HG03064 (cell line): ENCODE data around the gene CBFA2T2.
"Not testable (repeated sequence)": the region's sequence is repeated elsewhere in the genome, so short reads cannot be mapped to it uniquely, and the experiment has no call there.

Source experiments
- ATAC-seq: cut with Tn5 transposase; IDR thresholded peaks from one replicate; pipeline ENCODE4 v1.9.1; 2021; ENCODE audit warnings: low read depth; ENCODE audit not compliant: unreplicated experiment

CBFA2T2 gene

DNA sequence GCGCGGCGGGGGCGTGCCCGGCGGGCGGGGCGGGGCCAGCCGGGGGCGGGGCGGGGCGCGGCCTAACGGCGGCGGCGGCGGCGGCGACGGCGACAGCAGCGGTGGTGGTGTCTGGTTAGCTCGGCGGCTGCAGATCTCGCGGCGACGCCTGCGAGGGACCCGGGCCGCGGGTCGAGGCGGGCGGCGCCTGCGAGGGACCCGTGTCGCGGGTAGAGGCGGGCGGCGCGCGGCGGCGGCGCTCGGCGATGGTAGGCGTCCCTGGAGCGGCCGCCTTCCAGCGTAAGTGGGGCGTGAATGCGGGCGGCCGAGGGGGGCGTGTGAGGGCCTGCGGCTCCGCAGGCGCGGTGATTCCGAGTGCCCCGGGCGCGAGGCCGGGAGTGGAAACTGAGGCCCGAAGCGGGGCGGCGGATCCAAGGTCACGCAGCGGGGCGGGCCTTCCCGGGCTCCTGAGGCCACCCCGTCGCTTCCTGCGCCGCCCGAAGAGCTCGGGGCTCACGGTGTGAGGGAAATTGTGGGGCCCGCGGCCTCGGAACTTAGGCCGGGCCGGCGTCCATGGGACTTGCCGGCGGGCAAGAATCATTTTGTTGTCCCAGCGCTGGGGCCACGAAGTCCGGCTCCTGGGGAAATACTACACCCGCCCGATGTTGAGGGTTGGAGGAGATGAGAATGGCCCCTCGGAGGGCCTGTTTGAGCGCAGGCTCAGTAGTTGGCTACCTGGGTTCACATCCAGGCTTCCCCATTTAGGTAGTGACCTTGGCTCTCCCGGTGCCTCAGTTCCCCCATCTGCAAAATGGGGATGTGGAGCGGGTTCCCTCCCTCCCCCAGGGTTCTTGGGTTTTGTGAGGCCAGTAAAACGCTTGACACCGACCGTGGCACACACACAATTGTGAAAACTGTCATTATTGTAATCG is at the start of gene CBFA2T2:
Gene CBFA2T2, plus strand, starts transcription at position 74 of the 911 bp plus-strand sequence. Its CDS starts 172 bp downstream, at position 246.
- ATAC-seq: peak; percentile 32

DNA sequence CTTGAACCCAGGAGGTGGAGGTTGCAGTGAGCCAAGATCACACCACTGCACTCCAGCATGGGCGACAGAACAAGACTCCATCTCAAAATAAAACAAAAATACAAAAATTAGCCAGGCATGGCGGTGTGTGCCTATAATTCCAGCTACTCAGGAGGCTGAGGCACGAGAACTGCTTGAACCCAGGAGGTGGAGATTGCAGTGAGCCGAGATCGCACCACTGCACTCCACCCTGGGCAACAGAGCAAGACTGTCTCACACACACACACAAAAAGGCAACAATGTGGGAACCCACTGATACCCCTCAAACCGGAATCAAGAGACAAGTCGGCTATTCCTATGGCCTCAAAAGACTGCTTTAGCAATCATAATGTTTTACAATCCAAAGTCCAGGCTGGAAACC is 49.3 kb upstream of the CBFA2T2 start:
- ATAC-seq: not testable (repeated sequence)

DNA sequence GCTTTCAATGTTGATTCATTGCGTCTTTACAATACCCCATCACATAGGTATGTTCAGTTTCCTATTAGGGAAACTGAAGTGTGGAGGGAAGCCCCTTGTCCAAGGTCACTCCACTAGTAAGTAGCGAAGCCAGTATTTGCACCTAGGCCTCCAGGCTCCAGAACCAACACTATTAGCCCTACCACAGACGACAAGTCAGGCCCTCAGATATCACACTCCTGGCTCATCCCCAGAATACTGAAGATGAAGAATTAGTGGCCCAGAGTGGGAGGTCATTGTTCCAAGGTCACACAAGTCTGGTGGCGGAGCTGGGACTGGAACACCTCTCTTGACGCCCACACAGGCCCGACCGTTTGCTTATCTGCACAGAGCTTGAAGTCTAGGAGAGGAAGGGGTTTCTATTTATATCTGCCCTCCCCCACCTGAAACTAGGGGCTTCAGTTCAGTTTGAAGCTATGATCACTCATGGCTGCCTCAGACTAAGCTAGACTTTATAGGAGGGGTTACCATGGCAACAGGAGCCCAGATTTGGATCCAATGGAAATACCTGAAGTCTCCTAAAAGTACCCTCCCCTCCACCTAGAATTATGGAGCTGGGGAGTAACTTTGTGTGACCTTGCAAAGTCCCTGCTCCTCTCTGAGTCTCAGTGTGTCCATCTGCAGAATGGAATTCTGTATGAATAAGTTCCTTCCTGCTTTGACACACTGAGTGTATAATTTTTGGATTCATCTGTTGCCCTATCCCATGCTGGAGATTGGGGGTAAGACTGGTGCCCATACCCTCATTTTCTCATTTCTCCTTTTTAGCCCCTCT is 48.5 kb upstream of the CBFA2T2 start:
- ATAC-seq: no peak

DNA sequence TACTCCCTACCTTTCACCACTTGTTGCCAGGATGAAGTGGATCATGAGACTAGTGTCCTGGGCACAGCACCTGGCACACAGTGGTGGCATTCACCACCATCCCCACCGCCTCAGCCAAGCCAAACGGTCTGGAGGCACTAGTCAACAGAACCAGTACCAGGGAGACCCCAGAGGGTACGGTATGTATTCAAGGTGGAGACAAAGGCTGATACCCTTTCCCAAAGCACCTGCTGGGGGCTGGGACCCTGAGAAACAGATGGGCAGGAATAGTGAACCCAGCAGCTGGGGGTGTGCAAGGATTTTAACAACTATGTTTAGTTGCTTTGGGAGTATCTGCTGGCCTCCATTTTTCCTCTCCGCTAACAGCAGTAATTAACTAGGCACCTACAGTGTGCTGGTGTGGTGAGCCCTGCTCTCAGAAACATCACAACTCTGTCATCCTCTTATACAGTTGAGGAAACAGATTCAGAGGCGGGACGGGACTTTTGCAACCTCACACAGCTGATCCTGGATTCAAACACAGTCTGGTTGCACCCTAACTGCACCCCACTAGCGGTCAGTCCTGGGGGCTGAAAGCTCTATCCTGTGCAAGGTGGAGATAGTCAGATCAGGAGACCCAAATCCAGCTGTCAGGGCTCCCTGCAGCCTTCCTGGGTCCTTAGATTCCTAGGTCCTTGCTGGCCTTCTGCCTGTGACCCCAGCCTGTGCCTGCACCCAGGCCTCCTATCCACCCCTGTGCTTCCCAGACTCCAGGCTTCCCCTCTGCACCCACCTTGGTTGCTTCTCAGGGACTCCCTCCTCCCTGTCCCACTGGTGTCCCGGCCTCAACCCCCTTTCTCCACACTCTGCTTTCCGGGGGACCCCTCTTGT is 47.5 kb upstream of the CBFA2T2 start:
- no peak for ATAC-seq

DNA sequence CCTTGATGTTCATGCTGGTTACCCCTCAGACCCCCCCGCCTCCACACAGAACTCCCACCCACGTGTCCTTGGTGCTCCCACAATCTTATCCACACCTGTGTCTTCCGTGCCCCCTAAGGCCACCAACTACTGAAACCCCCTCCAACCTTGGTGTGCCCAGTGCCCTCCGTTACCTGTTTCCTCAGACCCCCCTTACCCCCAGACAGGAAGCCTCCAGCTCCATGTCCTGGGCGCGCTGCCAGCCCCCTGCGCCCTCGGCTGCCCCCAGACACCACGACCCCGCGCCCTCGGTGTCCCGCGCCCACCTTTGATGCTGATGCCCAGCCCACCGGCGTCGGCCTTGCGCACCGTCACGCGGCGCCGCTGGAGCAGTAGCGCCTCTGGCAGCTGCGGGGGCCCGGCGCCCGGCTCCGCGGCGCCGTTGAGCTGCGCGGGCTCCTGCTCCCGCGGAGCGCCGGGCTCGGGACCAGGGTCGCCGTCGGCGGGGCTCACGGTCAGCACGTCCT is 46.8 kb upstream of the CBFA2T2 start:
- no peak for ATAC-seq

DNA sequence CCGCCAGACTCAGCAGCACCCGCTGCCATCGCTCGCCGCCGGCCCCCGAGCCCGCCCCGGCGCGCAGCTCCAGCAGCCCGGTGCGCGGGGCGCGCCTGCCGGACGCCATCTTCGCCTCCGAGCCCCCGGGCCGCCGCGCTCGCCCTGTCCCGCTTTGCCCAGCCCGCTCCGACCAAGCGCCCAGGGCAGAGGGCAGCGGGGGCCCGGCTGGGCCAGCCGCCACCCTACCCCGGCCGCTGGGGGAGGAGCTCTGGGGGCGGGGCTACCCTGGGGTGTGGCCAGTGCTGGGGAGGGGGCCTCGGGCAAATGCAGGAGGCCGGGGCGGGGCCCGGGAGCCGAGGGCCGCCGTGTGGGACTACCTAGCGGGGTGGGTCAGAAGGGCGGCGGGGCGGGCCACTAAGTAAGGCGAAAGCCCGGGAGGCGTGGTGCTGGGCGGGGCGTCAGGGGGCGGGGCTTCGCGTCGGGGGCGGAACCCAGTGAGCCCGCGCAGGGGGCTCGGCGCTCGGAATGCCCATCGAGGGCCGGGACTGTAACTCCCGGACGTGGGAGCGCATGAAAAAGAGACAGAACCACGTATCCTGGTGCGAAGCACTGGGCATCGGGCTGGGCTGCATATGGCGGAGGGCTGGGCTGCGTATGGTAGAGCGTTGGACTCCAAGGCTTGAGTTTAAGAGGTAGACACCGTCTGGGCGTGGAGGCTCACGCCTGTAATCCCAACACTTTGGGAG is 46.2 kb upstream of the CBFA2T2 start, which contains the start of gene SNTA1:
Gene SNTA1, minus strand, starts transcription at position 252 of the 728 bp plus-strand sequence. Its CDS starts 143 bp downstream, at position 109.
- no peak for ATAC-seq

DNA sequence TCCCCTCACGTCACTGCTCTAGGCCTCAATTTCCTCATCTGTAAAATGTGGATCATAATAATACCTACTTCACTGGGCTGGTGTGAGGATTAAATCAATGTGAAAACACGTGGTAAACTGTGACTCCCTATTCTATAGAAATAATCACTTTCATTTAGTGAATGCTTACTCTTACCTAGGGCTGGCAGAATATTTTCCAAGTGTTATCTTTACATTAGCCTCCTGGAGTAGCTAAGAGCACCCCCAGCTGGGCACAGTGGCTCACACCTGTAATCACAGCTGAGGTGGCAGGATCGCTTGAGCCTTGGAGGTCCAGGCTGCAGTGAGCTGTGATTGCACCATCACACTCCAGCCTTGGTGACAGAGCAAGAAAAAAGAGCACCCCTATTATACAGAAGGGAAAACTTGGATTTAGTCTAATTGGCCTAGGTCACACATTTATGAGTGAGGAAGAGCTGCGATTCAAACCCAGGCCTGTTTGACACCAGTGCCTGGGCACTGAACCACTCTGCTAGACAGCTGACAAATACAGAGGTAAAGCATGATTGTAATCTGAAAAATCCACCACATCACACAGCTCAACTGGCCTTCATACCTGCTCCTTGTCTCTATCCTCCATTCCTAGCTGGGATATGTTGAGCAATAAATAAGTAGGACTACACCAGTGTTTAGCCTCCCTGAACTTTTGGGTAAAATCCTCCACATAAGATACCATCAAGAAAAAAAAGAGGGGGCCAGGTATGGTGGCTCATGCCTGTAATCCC is 44.9 kb upstream of the CBFA2T2 start:
- no peak for ATAC-seq

DNA sequence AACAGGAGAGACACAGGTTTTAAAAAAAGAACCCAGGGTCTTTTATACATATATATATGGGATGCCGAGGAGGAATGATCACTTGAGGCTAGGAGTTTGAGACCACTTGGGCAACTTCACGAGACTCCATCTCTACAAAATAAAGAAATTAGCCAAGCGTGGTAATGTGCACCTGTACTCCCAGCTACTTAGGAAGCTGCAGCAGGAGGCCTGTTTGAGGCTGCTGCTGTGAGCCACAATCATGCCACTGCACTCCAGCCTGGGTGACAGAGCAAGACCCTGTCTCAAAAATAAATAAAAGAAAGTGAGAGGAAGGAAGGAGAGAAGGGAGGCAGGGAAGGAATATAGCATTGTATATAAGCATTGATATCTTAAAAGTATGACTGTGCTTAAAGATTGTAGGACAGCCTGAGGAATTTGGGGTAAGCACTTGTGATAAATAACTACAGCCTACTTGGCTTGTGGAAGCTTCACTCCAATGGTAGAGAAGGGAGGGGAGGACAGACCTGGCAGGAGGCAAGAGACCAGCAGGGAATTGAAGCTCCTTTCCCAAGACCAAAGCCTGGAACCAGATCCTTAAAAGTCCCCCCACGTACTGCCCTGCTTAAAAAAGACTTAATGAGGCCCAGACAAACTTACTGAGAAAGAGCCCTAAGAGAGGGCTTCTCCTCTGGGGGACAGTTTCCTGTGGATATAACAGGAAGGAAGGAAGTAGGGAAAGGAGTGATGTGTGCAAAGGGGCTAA is 43.8 kb upstream of the CBFA2T2 start:
- ATAC-seq: no peak

DNA sequence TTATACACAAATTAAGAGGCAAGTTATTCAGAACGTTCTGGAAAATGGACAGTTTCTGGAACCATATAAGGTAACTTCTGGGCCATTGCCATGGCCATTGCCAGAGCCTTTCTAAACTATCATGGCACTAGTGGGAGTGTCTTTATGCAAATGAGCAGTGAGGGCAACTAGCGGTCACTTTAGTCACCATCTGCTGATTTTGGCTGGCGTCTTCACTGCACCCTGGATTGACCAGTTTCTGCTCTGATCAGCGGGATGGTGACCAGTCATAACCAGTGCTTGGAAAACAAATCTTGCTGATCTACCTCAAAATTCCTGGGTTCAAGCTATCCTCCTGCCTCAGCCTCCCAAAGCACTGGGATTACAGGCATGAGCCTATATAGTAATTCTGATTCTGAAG is 39.0 kb upstream of the CBFA2T2 start:
- no peak for ATAC-seq

DNA sequence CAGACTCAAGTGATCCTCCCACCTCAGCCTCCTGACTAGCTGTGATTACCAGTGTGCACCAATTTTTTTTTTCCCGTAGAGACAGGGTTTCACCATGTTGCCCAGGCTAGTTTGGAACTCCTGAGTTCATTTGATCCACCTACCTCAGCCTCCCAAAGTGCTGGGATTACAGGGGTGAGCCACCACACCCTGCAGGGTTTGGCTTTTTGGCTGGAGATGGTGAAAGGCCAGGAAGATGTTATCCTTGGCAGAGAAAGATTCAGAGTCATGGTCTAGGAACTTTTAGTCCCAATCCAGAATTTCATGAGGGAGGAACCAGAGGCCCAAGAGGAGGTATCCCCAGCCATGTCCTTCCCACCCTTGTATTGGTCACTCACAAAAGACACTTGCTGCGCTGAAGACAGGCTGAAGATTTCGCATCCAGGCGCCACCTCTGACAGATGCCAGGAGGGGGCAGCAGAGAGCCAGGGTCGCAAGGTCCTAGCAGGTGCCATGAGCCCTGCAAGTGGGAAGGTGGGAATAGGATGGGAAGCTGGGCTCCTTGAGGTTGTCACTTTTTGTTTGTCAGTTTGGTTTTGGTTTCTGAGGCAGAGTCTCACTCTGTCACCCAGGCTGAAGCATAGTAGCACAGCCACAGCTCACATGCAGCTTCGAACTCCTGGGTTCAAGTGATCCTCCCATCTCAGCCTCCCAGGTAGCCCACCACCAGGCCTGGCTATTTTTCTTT is 32.8 kb upstream of the CBFA2T2 start:
- not testable (repeated sequence) for ATAC-seq

DNA sequence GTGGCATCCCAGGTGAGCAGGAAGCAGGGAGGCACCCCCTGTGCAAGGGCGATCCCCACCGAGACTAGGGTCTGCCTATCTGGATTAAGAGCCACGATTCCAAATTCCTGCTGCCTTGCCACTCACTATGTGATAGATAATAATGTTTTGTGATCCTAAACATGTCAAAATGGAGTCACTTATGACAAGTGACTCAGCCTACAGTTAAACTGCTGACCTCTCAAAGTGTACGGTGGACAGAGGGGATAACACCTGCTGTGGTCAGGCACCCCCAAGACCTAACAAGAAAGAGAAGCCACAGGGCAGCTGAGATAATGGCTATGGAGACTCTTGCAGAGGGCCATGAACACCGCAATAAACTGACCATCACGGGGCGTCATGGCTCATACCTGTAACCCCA is 30.3 kb upstream of the CBFA2T2 start:
- ATAC-seq: no peak

DNA sequence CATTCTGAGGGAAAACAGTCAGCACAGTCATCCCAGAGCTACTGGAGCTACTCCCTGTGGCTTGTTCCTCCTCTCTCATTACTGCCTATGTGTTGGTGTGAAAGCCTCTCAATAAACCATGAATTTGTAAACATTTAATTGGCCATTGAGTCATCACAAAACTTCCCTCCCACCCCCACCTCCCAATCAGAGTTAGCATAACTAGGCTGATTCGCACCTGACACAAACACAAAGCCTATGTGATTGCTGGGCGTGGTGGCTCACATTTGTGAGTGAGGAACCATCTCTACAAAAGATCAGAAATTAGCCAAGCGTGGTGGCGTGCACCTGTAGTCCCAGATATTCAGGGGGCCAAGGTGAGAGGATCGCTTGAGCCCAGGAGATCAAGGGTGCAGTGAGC is 29.2 kb upstream of the CBFA2T2 start:
- ATAC-seq: no peak

DNA sequence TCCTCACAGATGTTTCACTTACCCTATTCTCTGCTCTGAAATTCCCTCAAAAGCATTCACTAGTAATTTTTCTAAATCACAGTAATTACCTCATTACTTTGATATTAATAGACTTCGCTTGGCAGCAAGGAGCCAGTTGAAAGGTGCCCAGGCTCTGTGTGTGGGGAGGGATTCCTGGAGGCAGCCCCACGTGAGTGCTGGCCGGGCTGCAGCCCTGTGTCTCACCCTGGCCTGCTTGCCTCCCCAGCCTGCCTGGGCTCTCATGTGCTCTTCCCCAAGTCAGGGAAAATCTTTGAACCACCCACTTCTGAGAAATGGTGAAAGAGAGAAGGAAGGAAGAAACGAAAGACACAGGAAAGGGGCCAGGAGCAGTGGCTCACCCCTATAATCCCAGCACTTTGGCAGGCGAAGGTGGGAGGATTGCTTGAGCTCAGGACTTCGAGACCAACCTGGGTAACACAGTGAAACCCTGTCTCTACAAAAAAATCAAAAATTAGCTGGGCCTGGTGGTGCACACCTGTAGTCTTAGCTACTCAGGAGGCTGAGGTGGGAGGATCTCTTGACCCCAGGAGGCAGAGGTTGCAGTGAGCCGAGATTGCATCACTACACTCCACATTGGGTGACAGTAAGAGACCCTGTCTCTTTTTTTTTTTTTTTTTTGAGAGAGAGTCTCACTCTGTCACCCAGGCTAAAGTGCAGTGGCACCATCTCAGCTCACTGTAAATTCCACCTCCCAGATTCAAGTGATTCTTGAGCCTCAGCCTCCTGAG is 26.4 kb upstream of the CBFA2T2 start:
- no peak for ATAC-seq

DNA sequence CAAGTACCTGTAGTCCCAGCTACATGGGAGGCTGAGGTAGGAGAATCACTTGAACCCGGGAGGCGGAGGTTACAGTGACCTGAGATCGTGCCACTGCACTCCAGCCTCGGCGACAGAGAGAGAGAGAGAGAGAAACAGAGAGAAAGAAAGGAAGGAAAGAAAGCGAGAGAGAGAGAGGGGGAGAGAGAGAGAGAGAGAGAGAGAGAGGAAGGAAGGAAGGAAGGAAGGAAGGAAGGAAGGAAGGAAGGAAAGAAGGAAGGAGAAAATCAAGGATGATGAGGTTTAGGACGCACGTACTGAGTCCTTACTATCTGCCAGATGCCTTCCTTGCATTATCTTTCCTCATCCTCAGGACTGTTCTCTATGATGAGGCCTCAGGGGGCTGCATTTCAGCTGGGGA is 25.1 kb upstream of the CBFA2T2 start:
- not testable (repeated sequence) for ATAC-seq

DNA sequence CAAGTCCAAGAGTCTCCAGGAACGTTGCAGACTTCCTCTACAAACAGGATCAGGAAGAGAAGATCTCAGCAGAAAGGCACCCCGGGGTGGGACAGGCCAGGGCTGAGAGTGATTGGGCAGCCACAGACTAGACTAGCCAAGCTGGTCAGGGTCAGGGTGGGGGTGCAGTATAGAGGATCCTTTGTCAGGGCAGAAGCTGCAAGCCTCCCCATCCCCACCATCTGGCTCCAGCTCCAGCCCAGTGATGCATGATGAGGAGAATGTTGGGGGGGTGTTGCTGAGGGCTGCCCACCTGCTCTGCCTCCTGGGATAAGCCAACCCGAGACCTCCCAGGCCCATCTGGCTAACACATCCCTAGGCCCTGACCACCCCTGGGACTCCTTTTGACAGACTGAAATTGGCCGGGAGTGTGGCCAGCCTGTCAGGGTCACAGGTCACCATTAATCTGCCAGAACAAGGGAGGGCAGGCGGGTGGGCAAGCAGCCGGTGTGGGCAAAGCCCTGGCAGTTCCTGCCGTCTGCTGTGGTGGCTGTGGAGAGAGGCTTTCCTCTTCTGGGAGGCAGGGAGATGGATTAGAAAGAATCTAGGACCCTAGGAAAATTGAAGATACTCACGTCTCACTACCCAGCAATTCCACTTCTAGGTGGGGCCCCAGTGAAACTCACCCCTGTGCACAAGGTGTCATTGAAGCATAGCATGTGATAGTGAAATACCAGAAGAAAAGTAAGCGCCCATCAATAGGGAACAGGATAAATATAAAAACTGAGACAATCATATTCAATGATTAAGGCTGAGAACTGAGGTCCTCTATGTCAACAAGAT is 24.2 kb upstream of the CBFA2T2 start:
- ATAC-seq: no peak

DNA sequence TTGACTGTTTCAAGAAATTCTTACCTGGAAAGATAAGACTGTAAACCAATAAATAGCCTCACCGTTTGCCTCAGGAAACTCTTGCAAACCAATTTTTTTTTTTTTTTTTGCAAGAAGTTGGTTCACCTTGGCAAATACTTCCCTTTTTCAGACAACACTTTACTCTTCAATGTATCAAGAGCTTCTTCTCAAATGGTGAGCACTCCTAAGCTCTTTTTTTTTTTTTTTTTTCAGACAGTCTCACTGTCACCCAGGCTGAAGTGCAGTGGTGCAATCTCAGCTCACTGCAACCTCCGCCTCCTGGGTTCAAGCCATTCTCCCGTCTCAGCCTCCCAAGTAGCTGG is 23.6 kb upstream of the CBFA2T2 start:
- ATAC-seq: no peak
